Keratinocyte (primary cell): ENCODE results near the gene DDX31. TPM values are rescaled to one million over a fixed set of nuclear protein-coding genes. Genes with fewer than 3 reads are reported as not detected.

Experiments
- DNase-seq: peaks from one replicate; pipeline ENCODE4 v3.0.0-alpha.2; 2011; ENCODE audit warnings: low read depth, missing footprints, low spot score
- FAIRE-seq: peaks from 2 replicates; lab custom pipeline; 2011; peaks lifted over from hg19 to GRCh38; lab: Jason Lieb, UNC
- H2AFZ ChIP-seq: 2 replicates; pipeline ENCODE4 v1.6.0; 2012; ENCODE audit warnings: low read length, control low read depth, inconsistent platforms; ENCODE audit not compliant: control insufficient read depth
- H3K27ac ChIP-seq: 2 replicates; pipeline ENCODE4 v1.5.1; 2011; ENCODE audit warnings: low read length; ENCODE audit not compliant: control insufficient read depth, insufficient read depth
- H3K27me3 ChIP-seq: 3 replicates; pipeline ENCODE4 v1.6.0; 2011; ENCODE audit warnings: low read length; ENCODE audit not compliant: control insufficient read depth, insufficient read depth; ENCODE audit errors: extremely low read depth
- H3K36me3 ChIP-seq, 2 experiments: 2 replicates in 1 of 2; 3 replicates in 1 of 2; pipeline ENCODE4 v1.5.1; 2011; ENCODE audit warnings: low read length in 2 of 2, mild to moderate bottlenecking in 1 of 2; ENCODE audit not compliant: control insufficient read depth in 2 of 2, insufficient read depth in 2 of 2; ENCODE audit errors: extremely low read depth in 1 of 2
- H3K4me1 ChIP-seq: 3 replicates; pipeline ENCODE4 v1.5.1; 2011; ENCODE audit warnings: low read length; ENCODE audit not compliant: control insufficient read depth, insufficient read depth; ENCODE audit errors: extremely low read depth
- H3K4me2 ChIP-seq: 3 replicates; pipeline ENCODE4 v1.6.0; 2011; ENCODE audit warnings: low read depth, low read length; ENCODE audit not compliant: control insufficient read depth, insufficient read depth; ENCODE audit errors: extremely low read depth
- H3K4me3 ChIP-seq, 3 experiments: fragments of 200-600 bp in 1 of 3; sonication (generic) in 1 of 3; 2 replicates in 2 of 3; 3 replicates in 1 of 3; pipeline ENCODE4 v1.5.1; 2011 to 2016; ENCODE audit warnings: low read length in 3 of 3, mild to moderate bottlenecking in 3 of 3, control low read depth in 2 of 3, inconsistent platforms in 1 of 3, low read depth in 1 of 3, mixed read lengths in 1 of 3, mixed run types in 1 of 3, moderate library complexity in 1 of 3; ENCODE audit not compliant: control insufficient read depth in 2 of 3, insufficient read depth in 2 of 3; ENCODE audit errors: extremely low read depth in 1 of 3
- H3K79me2 ChIP-seq: 2 replicates; pipeline ENCODE4 v1.6.0; 2012; ENCODE audit warnings: low read length; ENCODE audit not compliant: control insufficient read depth, insufficient read depth
- H3K9ac ChIP-seq: 3 replicates; pipeline ENCODE4 v1.6.0; 2011; ENCODE audit warnings: low read length; ENCODE audit not compliant: control insufficient read depth, insufficient read depth; ENCODE audit errors: extremely low read depth
- H3K9me1 ChIP-seq: 3 replicates; pipeline ENCODE4 v1.6.0; 2011; ENCODE audit warnings: low read length; ENCODE audit not compliant: control insufficient read depth, insufficient read depth; ENCODE audit errors: extremely low read depth
- H3K9me3 ChIP-seq: 2 replicates; pipeline ENCODE4 v1.5.1; 2012; ENCODE audit warnings: low read depth, low read length; ENCODE audit not compliant: control insufficient read depth
- H4K20me1 ChIP-seq: 3 replicates; pipeline ENCODE4 v1.6.0; 2011; ENCODE audit warnings: low read length; ENCODE audit not compliant: control insufficient read depth, insufficient read depth; ENCODE audit errors: extremely low read depth
- EZH2 ChIP-seq: IDR thresholded peaks from one replicate; pipeline ENCODE4 v1.6.1; 2012; ENCODE audit warnings: inconsistent platforms, mild to moderate bottlenecking, low read length, moderate library complexity
- dilution Hi-C: fragments of 300-500 bp; cut with MboI; formaldehyde crosslinking; loops from one replicate; pipeline ENCODE4 v1.7.0; 2020; ENCODE audit warnings: low sequenced_read_pairs; ENCODE audit not compliant: extremely low pct_ligation_motif_present
- polyA plus RNA-seq, 5 experiments: library from polyadenylated mRNA; depleted of rRNA in 3 of 5; stranded (reverse) in 3 of 5; stranded (forward) in 1 of 5; unstranded in 1 of 5; fragments of >200 nt; gene quantifications; 1 replicate in 1 of 5; 2 replicates in 3 of 5; 3 replicates in 1 of 5; pipeline versions ENCODE4 v1.2.1 to v1.2.3, GENCODE V29; 2011 to 2012; ENCODE audit warnings: missing spikeins in 2 of 5, low read depth in 1 of 5, low replicate concordance in 1 of 5
- TF ChIP-seq, protein P1 (sequence below), 3 experiments: IDR thresholded peaks in 1 of 3; conservative IDR thresholded peaks in 1 of 3; optimal IDR thresholded peaks in 1 of 3; 2 replicates in 2 of 3; 3 replicates in 1 of 3; pipeline versions ENCODE3 to v1.5.1; 2011; ENCODE audit warnings: low read length in 3 of 3, mild to moderate bottlenecking in 3 of 3, moderate library complexity in 2 of 3, control low read depth in 1 of 3, inconsistent platforms in 1 of 3; ENCODE audit not compliant: insufficient read depth in 2 of 3; ENCODE audit errors: extremely low read depth in 1 of 3

The DDX31 gene
- polyA plus RNA-seq, 1 donor (not counting 4 experiments of a cell fraction or from before 2014, with no cell fraction given): 21.0 TPM

DNA sequence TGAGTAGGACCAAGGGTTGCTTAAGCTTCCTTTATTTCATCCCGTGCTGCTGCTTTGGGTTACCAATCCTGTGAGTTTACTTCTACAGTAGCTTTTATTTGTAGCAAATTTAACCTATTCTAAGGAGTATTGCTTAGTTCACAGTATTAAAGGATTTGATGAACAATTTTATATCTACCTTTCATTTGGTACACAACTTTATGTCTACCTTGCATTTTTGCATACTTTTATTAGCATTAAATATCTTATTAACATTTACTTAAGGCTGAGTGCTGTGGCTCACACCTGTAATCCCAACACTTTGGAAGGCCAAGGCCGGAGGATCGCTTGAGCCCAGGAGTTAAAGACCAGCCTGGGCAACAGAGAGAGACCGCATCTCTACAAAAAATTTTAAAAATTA, 4.7 kb upstream of the DDX31 start:
- dilution Hi-C loops: no loop called here
- Histone ChIP-seq H3K79me2 (peaks cover 91% of the 10 kb centered on the region), H3K4me3 (no peak overlapping the region), H4K20me1 (peaks cover 20% of the 10 kb centered on the region), H2AFZ (no peak overlapping the region), H3K9ac (no peak overlapping the region), H3K9me3 (no peaks in the 10 kb centered on the region), H3K4me1 (peaks cover 26% of the 10 kb centered on the region), H3K27ac (no peak overlapping the region), H3K9me1 (peaks cover 3% of the 10 kb centered on the region), H3K27me3 (no peaks in the 10 kb centered on the region), H3K36me3 (peaks cover 9 to 28% of the 10 kb centered on the region in 2 experiments), H3K4me2 (no peak overlapping the region)
- DNase-seq (no peak), FAIRE-seq (no peak)
- TF ChIP-seq EZH2: no peak
- TF ChIP-seq, protein P1, sequence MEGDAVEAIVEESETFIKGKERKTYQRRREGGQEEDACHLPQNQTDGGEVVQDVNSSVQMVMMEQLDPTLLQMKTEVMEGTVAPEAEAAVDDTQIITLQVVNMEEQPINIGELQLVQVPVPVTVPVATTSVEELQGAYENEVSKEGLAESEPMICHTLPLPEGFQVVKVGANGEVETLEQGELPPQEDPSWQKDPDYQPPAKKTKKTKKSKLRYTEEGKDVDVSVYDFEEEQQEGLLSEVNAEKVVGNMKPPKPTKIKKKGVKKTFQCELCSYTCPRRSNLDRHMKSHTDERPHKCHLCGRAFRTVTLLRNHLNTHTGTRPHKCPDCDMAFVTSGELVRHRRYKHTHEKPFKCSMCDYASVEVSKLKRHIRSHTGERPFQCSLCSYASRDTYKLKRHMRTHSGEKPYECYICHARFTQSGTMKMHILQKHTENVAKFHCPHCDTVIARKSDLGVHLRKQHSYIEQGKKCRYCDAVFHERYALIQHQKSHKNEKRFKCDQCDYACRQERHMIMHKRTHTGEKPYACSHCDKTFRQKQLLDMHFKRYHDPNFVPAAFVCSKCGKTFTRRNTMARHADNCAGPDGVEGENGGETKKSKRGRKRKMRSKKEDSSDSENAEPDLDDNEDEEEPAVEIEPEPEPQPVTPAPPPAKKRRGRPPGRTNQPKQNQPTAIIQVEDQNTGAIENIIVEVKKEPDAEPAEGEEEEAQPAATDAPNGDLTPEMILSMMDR (optimal IDR thresholded peaks at IDR 0.05 in 1 of 3, IDR thresholded peaks at IDR 0.05 in 1 of 3, conservative IDR thresholded peaks at IDR 0.05 in 1 of 3; ENCODE audit: extremely low read depth in 1 of 3, insufficient read depth in 2 of 3, low read length in 3 of 3): no peak

DNA sequence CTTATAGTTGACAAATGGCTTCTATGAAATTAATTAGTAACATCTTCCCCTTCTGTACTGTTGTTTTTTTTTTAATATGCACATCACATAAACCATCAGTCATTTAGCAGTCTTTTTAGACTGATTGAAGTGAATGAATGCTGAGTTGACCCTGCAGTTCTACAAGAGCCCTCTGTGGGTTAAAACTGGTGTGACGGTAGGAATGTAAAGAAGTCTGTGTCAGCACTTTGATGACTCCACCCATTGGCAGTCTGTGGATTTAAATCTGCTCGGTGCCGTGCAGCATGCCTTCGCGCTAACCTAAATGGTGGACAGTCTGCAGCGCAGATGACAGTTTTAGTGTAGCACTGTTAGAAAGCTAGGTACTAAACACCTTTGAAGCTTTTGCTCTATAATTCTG, 3.6 kb upstream of the DDX31 start:
- FAIRE-seq: peak; percentile 65
- Histone ChIP-seq H2AFZ (no peak overlapping the region), H4K20me1 (peaks cover 17% of the 10 kb centered on the region), H3K4me2 (peak overlapping the region; percentile 74), H3K27me3 (no peaks in the 10 kb centered on the region), H3K4me3 (peak overlapping the region in 2 of 3 experiments; percentile 2 to 27), H3K27ac (no peak overlapping the region), H3K79me2 (peaks cover 89% of the 10 kb centered on the region), H3K4me1 (peaks cover 26% of the 10 kb centered on the region), H3K36me3 (peaks cover under 1 to 17% of the 10 kb centered on the region in 2 experiments), H3K9me1 (peaks cover 3% of the 10 kb centered on the region), H3K9ac (no peak overlapping the region), H3K9me3 (no peaks in the 10 kb centered on the region)
- DNase-seq: no peak
- dilution Hi-C loops: no loop called here
- no peak for TF ChIP-seq EZH2
- TF ChIP-seq, protein P1 (optimal IDR thresholded peaks at IDR 0.05 in 1 of 3, IDR thresholded peaks at IDR 0.05 in 1 of 3, conservative IDR thresholded peaks at IDR 0.05 in 1 of 3; ENCODE audit: extremely low read depth in 1 of 3, insufficient read depth in 2 of 3, low read length in 3 of 3): peak; percentile 27 to 57 (median 30)
